Tibial nerve (tissue), 4 donors: ENCODE measurements around the gene L3MBTL1. TPM values are rescaled to one million over a fixed set of nuclear protein-coding genes. Genes with fewer than 3 reads are reported as not detected.

Source experiments
- DNase-seq, 2 donors: peaks; one replicate each; pipeline ENCODE4 v3.0.0-alpha.2; 2019; ENCODE audit warnings: low spot score in 2 of 2
- H3K27ac ChIP-seq, 4 donors: fragments of 200-600 bp; sonication (generic) in 3 of 4; one replicate each; pipeline ENCODE4 v1.5.1; 2017 to 2019; ENCODE audit warnings: mild to moderate bottlenecking in 1 of 4
- H3K27me3 ChIP-seq, 2 donors: fragments of 200-600 bp; sonication (generic) in 1 of 2; one replicate each; pipeline versions ENCODE4 v1.5.1 to v1.6.0; 2017 to 2019
- H3K36me3 ChIP-seq, 3 donors: fragments of 200-600 bp; sonication (generic); one replicate each; pipeline ENCODE4 v1.5.1; 2018 to 2019
- H3K4me1 ChIP-seq, 4 donors: fragments of 200-600 bp; sonication (generic) in 3 of 4; one replicate each; pipeline ENCODE4 v1.5.1; 2017 to 2019
- H3K4me3 ChIP-seq, 4 donors: fragments of 200-600 bp; sonication (generic) in 3 of 4; one replicate each; pipeline ENCODE4 v1.5.1; 2017 to 2019; ENCODE audit warnings: mild to moderate bottlenecking in 1 of 4, moderate library complexity in 1 of 4
- H3K9me3 ChIP-seq, 4 donors: fragments of 200-600 bp; sonication (generic) in 3 of 4; one replicate each; pipeline ENCODE4 v1.5.1; 2017 to 2019
- CTCF ChIP-seq, 5 experiments: fragments of 200-600 bp in 3 of 5; fragments of 450-650 bp in 2 of 5; sonication (generic) in 3 of 5; IDR thresholded peaks; one replicate each; pipeline ENCODE4 v1.5.1; 2016 to 2019; ENCODE audit warnings: antibody characterized with exemption in 5 of 5, mild to moderate bottlenecking in 3 of 5, moderate library complexity in 2 of 5
- EP300 ChIP-seq, 2 donors: sonication (generic); formaldehyde crosslinking; IDR thresholded peaks; one replicate each; pipeline ENCODE4 v1.6.1; 2017; ENCODE audit warnings: antibody characterized with exemption in 2 of 2, mild to moderate bottlenecking in 1 of 2
- POLR2A ChIP-seq, 2 donors: fragments of 450-650 bp; IDR thresholded peaks; one replicate each; pipeline ENCODE4 v1.6.1; 2017; ENCODE audit warnings: antibody characterized with exemption in 2 of 2, mild to moderate bottlenecking in 2 of 2, moderate library complexity in 2 of 2
- WGBS, 2 donors: methylation state at CpG; one replicate each; pipeline ENCODE4 v1.1.5; 2018; 5-methylcytosine and 5-hydroxymethylcytosine counted together
- total RNA-seq, 4 donors: library from RNA; depleted of rRNA; stranded (reverse); fragments of >200 nt; gene quantifications; one replicate each; pipeline ENCODE4 v1.1.0, GENCODE V29; 2016

L3MBTL1 gene
- total RNA-seq, 4 donors from 2014 or later, result 17.7 to 29.3 (median 22.7) TPM

DNA sequence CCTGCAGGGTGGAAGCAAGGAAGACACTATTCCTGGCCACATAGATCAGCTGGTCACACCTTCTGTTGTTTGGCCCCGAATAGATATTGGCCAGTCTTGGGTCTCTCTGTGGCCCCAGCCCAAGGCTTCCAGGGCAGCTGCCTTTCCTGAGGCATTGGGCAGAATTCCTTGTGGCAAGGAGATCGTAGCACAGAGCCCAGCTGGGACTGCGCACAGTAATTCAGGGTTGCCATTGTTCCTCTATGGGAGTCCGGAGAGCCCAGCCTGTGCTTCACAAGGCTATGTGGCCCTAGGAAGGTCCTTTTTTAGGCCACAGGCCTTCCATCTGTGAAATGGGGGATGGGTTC, 58.2 kb downstream of the L3MBTL1 start:
- Histone ChIP-seq H3K4me3 (no peak overlapping the region), H3K36me3 (peaks cover 0 to 12% (median 0%) of the 10 kb centered on the region in 3 donors), H3K27me3 (no peaks in the 10 kb centered on the region), H3K9me3 (no peaks in the 10 kb centered on the region), H3K27ac (no peak overlapping the region), H3K4me1 (no peaks in the 10 kb centered on the region)
- WGBS, 2 donors, result 93 to 95% methylated on average over 4 of the region's 4 CpGs
- DNase-seq, result no peak
- TF ChIP-seq POLR2A (IDR thresholded peaks at IDR 0.05), result no peak
- no peak for TF ChIP-seq EP300 (IDR thresholded peaks at IDR 0.05)
- no peak for TF ChIP-seq CTCF (IDR thresholded peaks at IDR 0.05)

- WGBS, 2 donors, result 71 to 85% methylated on average over 9 of the region's 9 CpGs
- TF ChIP-seq CTCF (IDR thresholded peaks at IDR 0.05) (no peak), EP300 (IDR thresholded peaks at IDR 0.05) (no peak), POLR2A (IDR thresholded peaks at IDR 0.05) (no peak)
- no peaks in the 10 kb centered on the region for H3K9me3 ChIP-seq
- no peak overlapping the region for H3K4me3 ChIP-seq
- H3K4me1 ChIP-seq, result no peaks in the 10 kb centered on the region
- H3K27me3 ChIP-seq, result no peaks in the 10 kb centered on the region
- no peak for DNase-seq
- no peak overlapping the region for H3K27ac ChIP-seq
- H3K36me3 ChIP-seq, result peaks cover 0 to 12% (median 0%) of the 10 kb centered on the region in 3 donors
These were observed 60.0 kb downstream of the L3MBTL1 start for GRCh38 chr20:43567477-43567876.

GRCh38 chr20:43568706-43569105, 61.2 kb downstream of the L3MBTL1 start:
- Histone ChIP-seq H3K9me3 (no peaks in the 10 kb centered on the region), H3K27ac (no peak overlapping the region), H3K4me3 (no peak overlapping the region), H3K27me3 (no peaks in the 10 kb centered on the region), H3K4me1 (no peaks in the 10 kb centered on the region), H3K36me3 (peaks cover 0 to 12% (median 0%) of the 10 kb centered on the region in 3 donors)
- DNase-seq, result no peak
- WGBS, 2 donors, result 89 to 95% methylated on average over 4 of the region's 4 CpGs
- no peak for TF ChIP-seq CTCF (IDR thresholded peaks at IDR 0.05)
- TF ChIP-seq EP300 (IDR thresholded peaks at IDR 0.05), result no peak
- TF ChIP-seq POLR2A (IDR thresholded peaks at IDR 0.05), result no peak

- no peak overlapping the region for H3K4me3 ChIP-seq
- H3K9me3 ChIP-seq, result no peaks in the 10 kb centered on the region
- H3K36me3 ChIP-seq, result peaks cover 0 to 12% (median 0%) of the 10 kb centered on the region in 3 donors
- 77 to 80% methylated on average over 9 to 10 of the region's 10 CpGs for WGBS, 2 donors
- H3K27ac ChIP-seq, result no peak overlapping the region
- no peaks in the 10 kb centered on the region for H3K4me1 ChIP-seq
- DNase-seq, result no peak
- no peak for TF ChIP-seq CTCF (IDR thresholded peaks at IDR 0.05)
- TF ChIP-seq EP300 (IDR thresholded peaks at IDR 0.05), result no peak
- TF ChIP-seq POLR2A (IDR thresholded peaks at IDR 0.05), result no peak
- H3K27me3 ChIP-seq, result no peaks in the 10 kb centered on the region
These were observed 61.8 kb downstream of the L3MBTL1 start for GRCh38 chr20:43569282-43569681.

DNA sequence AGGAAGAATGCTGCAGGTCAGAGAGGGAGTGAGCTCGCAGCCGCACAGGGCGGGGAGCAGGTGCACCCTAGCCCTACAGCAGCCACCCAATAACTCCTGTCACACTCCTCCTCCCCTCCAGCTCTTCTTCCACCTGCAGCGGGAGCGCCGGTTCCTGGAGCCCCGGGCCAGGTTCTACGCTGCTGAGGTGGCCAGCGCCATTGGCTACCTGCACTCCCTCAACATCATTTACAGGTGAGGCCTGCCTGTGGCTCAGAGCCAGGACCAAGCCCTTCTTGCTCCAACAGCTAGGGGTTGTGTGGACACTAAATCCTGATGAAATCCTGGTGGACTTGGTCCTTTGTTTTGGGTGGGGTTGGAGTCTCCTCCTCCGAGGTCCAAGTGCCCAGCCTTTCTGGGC, 63.0 kb downstream of the L3MBTL1 start:
- no peak for DNase-seq
- WGBS, 2 donors, result 85 to 87% methylated on average over 10 of the region's 10 CpGs
- TF ChIP-seq EP300 (IDR thresholded peaks at IDR 0.05), result no peak
- TF ChIP-seq POLR2A (IDR thresholded peaks at IDR 0.05), result no peak
- no peak for TF ChIP-seq CTCF (IDR thresholded peaks at IDR 0.05)

More for the DNA sequence above, 63.0 kb downstream of the L3MBTL1 start:
- Histone ChIP-seq H3K27me3 (no peaks in the 10 kb centered on the region), H3K9me3 (no peaks in the 10 kb centered on the region), H3K4me3 (no peak overlapping the region), H3K36me3 (peaks cover 0 to 12% (median 0%) of the 10 kb centered on the region in 3 donors), H3K27ac (no peak overlapping the region), H3K4me1 (no peaks in the 10 kb centered on the region)
